ENCODE results near the gene TMEM236. TPM values are rescaled to one million over a fixed set of nuclear protein-coding genes. Genes with fewer than 3 reads are reported as not detected.
A peak's percentile ranks its signal among the peaks of the same experiment; 100 is the strongest.

TMEM236 gene
- total and polyA plus RNA-seq, 2 of the 4 experiments (the other 2 are of a cell fraction) = not detected

DNA sequence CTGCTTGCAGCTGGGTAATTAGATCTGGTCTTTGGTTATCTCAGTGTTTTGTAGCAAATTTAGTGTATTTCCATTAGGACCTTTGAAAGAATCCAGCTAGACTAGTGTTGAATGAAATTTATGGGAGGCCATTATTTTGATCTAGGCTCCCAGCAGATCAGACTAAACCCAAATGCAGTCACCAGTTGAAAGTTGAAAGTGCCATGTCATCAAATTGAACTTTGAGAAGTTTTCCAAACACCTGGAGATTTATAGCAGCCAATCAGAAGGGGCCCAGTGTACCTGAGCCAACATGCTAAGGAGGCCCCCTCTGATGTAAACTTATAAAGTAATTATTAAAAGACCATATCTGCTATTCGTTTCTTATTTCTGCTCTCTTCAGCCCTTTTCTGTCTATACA, 11.3 kb upstream of the TMEM236 start:
- Histone ChIP-seq H3K9me3 (ENCODE audit: control insufficient read depth, insufficient read depth, low read length) (no peaks in the 10 kb centered on the region), H2BK20ac (ENCODE audit: low read depth, low read length) (no peak overlapping the region), H3K4ac (ENCODE audit: low read depth, low read length) (no peak overlapping the region), H2AFZ (replicated peaks; ENCODE audit: low read length, poor library complexity) (no peak overlapping the region), H3K4me3 (ENCODE audit: insufficient read depth, low read depth, low read length) (no peak overlapping the region), H3K27me3 (ENCODE audit: control insufficient read depth, insufficient read depth, low read length) (no peaks in the 10 kb centered on the region), H2BK15ac (ENCODE audit: low read depth, low read length) (no peak overlapping the region), H3K56ac (ENCODE audit: extremely low read depth, insufficient read depth, low read length) (no peak overlapping the region), H3K9me1 (ENCODE audit: insufficient read depth, low read length) (no peaks in the 10 kb centered on the region), H2BK5ac (ENCODE audit: low read depth, low read length, poor library complexity, severe bottlenecking) (no peak overlapping the region), H4K20me1 (ENCODE audit: insufficient read depth, low read length) (no peaks in the 10 kb centered on the region), H4K91ac (ENCODE audit: insufficient read depth, low read depth, low read length) (no peak overlapping the region), H3K18ac (ENCODE audit: low read depth, low read length) (no peak overlapping the region), H3K79me1 (ENCODE audit: low read depth in 1 of 2, low read length in 2 of 2) (no peaks in the 10 kb centered on the region), H3K36me3 (ENCODE audit: control insufficient read depth, insufficient read depth, low read length) (no peaks in the 10 kb centered on the region), H4K5ac (ENCODE audit: low read depth, low read length) (no peak overlapping the region), H3K4me1 (ENCODE audit: control insufficient read depth, insufficient read depth, low read length) (no peaks in the 10 kb centered on the region), H3K14ac (replicated peaks; ENCODE audit: low read depth, low read length) (no peak overlapping the region), H3K9ac (ENCODE audit: low read depth, low read length) (no peak overlapping the region), H3K4me2 (ENCODE audit: low read depth, low read length) (no peak overlapping the region), H4K8ac (ENCODE audit: low read depth in 2 of 2, low read length in 2 of 2) (no peak overlapping the region), H3K27ac (ENCODE audit: insufficient read depth, low read length) (no peak overlapping the region), H2AK5ac (ENCODE audit: low read depth, low read length) (no peak overlapping the region), H2AK9ac (replicated peaks; ENCODE audit: low read depth, low read length, poor library complexity) (no peak overlapping the region), H3K23ac (ENCODE audit: low read depth, low read length) (no peak overlapping the region), H2BK120ac (ENCODE audit: low read depth, low read length) (no peak overlapping the region)
- intact Hi-C loops (cut with micrococcal nuclease) (no loop called here), dilution Hi-C loops (cut with HindIII; ENCODE audit: low sequenced_read_pairs, unreplicated experiment) (no loop called here), in situ Hi-C loops (cut with MboI; ENCODE audit: low sequenced_read_pairs) (loop anchor here (5.0 kb wide), 1 partner anchor 133 kb away; no protein-coding TSS in a partner anchor)
- no peak for TF ChIP-seq FOS (IDR thresholded peaks at IDR 0.05; ENCODE audit: low read depth, low read length)
- no peak for TF ChIP-seq BHLHE40 (IDR thresholded peaks at IDR 0.05; ENCODE audit: low read depth, low read length)
- peak; percentile 91 for TF ChIP-seq MAFK (IDR thresholded peaks at IDR 0.05; ENCODE audit: low read depth, low read length)
- TF ChIP-seq, protein P1, sequence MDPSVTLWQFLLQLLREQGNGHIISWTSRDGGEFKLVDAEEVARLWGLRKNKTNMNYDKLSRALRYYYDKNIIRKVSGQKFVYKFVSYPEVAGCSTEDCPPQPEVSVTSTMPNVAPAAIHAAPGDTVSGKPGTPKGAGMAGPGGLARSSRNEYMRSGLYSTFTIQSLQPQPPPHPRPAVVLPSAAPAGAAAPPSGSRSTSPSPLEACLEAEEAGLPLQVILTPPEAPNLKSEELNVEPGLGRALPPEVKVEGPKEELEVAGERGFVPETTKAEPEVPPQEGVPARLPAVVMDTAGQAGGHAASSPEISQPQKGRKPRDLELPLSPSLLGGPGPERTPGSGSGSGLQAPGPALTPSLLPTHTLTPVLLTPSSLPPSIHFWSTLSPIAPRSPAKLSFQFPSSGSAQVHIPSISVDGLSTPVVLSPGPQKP (IDR thresholded peaks at IDR 0.05; ENCODE audit: borderline replicate concordance, low read depth, low read length) = no peak
- no peak for TF ChIP-seq CHD1 (IDR thresholded peaks at IDR 0.05; ENCODE audit: low read depth, low read length)
- BruUV-seq (replicated peaks) = no TSS peak
- no CpG with 5 or more reads among the region's 1 CpG for WGBS, 2 experiments (ENCODE audit: extremely low coverage in 2 of 2, insufficient read length in 1 of 2)
- no peak for DNase-seq
- no peak for ATAC-seq (ENCODE audit: low read depth)
- ChIA-PET POLR2A (ENCODE audit: unreplicated experiment) (no interaction called here), CTCF (no interaction called here)
